ENCODE data around the gene STRN3. TPM values are rescaled to one million over a fixed set of nuclear protein-coding genes. Genes with fewer than 3 reads are reported as not detected.
"Not testable (repeated sequence)": the region's sequence is repeated elsewhere in the genome, so short reads cannot be mapped to it uniquely, and the experiment has no call there.

STRN3 gene
- total RNA-seq, 1 donor from 2014 or later = 42.7 TPM

DNA sequence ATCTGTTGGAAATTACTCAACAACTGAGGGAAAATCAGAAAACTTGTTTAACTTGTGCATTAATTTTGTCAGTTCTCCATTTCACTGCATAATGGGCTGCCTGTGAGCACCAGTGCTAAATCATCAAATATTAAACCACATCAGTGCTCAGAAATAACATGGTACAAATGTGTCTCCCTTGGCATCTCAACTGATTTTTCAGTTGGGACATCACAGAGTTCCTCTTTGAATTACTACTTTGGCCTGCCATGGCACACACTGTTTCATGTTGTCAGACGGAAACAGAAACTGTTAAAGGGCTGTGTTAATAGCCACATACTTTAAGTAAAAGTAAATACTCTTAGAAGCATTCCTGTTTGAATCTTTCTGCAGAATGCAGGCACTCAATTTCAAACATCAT lies 42.1 kb upstream of the STRN3 start:
- no peak overlapping the region for H3K27ac Mint-ChIP-seq (ENCODE audit: unreplicated experiment)
- no peaks in the 10 kb centered on the region for H3K9me3 Mint-ChIP-seq (ENCODE audit: unreplicated experiment)
- peaks cover 7% of the 10 kb centered on the region for H3K36me3 Mint-ChIP-seq (ENCODE audit: low read depth, unreplicated experiment)
- DNase-seq (ENCODE audit: low spot score) = no peak
- H3K4me1 Mint-ChIP-seq (ENCODE audit: unreplicated experiment) = no peaks in the 10 kb centered on the region
- H3K27me3 Mint-ChIP-seq (ENCODE audit: unreplicated experiment) = no peaks in the 10 kb centered on the region
- H3K4me3 Mint-ChIP-seq (ENCODE audit: unreplicated experiment) = no peak overlapping the region
- TF ChIP-seq, protein P1, sequence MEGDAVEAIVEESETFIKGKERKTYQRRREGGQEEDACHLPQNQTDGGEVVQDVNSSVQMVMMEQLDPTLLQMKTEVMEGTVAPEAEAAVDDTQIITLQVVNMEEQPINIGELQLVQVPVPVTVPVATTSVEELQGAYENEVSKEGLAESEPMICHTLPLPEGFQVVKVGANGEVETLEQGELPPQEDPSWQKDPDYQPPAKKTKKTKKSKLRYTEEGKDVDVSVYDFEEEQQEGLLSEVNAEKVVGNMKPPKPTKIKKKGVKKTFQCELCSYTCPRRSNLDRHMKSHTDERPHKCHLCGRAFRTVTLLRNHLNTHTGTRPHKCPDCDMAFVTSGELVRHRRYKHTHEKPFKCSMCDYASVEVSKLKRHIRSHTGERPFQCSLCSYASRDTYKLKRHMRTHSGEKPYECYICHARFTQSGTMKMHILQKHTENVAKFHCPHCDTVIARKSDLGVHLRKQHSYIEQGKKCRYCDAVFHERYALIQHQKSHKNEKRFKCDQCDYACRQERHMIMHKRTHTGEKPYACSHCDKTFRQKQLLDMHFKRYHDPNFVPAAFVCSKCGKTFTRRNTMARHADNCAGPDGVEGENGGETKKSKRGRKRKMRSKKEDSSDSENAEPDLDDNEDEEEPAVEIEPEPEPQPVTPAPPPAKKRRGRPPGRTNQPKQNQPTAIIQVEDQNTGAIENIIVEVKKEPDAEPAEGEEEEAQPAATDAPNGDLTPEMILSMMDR (IDR thresholded peaks at IDR 0.05; ENCODE audit: unreplicated experiment) = no peak

DNA sequence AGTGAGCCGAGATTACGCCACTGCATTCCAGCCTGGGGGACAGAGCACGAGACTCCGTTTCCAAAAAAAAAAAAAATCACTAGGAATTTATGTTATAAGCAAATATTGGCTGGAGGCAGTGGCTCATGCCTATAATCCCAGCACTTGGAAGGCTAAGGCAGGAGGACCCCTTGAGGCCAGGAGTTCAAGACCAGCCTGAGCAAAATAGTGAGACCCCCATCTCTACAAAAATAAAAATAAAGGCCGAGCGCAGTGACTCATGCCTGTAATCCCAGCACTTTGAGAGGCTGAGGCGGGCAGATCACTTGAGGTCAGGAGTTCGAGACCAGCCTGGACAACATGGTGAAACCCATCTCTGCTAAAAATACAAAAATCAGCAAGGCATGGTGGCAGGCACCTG lies 36.7 kb upstream of the STRN3 start:
- not testable (repeated sequence) for H3K4me3 Mint-ChIP-seq (ENCODE audit: unreplicated experiment); H3K36me3 Mint-ChIP-seq (ENCODE audit: low read depth, unreplicated experiment); H3K9me3 Mint-ChIP-seq (ENCODE audit: unreplicated experiment); H3K27me3 Mint-ChIP-seq (ENCODE audit: unreplicated experiment); H3K27ac Mint-ChIP-seq (ENCODE audit: unreplicated experiment); DNase-seq (ENCODE audit: low spot score)
- peaks cover 10% of the 10 kb centered on the region for H3K4me1 Mint-ChIP-seq (ENCODE audit: unreplicated experiment)

DNA sequence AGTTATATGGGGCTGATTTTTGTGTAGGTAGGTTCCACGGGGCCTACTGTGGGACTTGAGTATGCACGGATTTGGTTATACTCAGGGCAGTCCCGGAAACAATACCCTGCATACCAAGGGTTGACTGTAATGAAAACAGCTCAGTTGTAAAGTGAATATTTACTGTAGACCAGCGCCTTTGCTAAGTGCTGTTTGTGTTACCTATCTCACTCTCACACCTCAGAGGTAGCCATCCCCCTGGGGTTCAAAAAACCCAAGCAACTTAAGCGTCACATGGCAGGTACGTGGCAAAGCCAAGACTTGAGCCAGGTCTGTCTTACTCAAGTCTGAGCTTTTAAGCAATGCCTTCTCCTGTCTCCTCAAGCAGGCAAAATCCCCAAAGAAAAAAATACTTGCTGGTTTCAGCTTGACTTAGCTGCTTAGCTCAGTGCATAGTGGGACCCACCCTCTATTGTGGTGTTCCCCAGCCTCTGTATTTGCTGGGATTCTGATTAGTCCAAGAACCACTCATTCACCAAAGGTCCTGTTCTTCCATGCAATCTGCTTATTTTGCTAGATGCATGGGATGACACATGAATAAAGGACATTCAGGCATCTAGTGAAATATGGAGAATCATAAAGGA lies 34.2 kb upstream of the STRN3 start:
- DNase-seq (ENCODE audit: low spot score) = no peak
- H3K4me1 Mint-ChIP-seq (ENCODE audit: unreplicated experiment) = peaks cover 10% of the 10 kb centered on the region
- no peak overlapping the region for H3K27ac Mint-ChIP-seq (ENCODE audit: unreplicated experiment)
- no peaks in the 10 kb centered on the region for H3K27me3 Mint-ChIP-seq (ENCODE audit: unreplicated experiment)
- peaks cover 3% of the 10 kb centered on the region for H3K36me3 Mint-ChIP-seq (ENCODE audit: low read depth, unreplicated experiment)
- H3K4me3 Mint-ChIP-seq (ENCODE audit: unreplicated experiment) = no peak overlapping the region
- no peaks in the 10 kb centered on the region for H3K9me3 Mint-ChIP-seq (ENCODE audit: unreplicated experiment)
- TF ChIP-seq, protein P1 (IDR thresholded peaks at IDR 0.05; ENCODE audit: unreplicated experiment) = no peak

DNA sequence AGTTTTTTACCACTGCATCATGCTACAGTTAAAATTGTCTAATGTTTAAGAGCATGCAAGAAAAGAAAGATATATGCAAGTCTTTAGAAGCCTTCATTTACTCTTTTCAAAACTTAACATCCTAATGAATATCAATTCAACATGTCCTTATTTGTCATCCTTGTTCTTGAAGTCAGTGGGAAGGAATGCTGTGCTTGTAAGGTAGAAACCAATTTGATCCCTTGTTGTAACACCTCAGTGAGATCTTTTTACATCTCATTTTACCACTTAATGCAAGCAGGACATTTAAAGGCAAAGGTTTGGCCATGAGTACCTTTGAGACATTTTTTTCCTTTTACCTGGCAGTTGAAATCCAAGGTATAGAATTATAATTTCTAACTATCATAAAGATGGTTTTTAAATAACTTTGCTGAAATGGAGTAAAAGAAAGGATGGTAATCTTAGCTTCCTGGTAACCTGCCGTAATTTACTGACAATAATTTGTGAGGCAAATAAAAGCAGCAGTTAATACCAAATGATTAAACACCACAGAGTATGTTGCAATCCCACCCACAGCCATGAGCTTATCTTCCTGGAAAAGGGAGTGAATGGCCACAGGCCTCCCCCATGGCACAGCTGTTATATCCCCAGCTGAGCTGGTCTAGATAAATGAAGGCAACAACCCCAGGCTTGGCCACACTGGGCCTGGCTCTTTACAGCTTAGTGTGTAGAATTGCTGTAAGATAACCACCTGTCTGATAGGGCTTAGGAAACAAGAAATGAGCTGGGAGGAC lies 33.2 kb upstream of the STRN3 start:
- Mint-ChIP-seq H3K9me3 (ENCODE audit: unreplicated experiment) (no peaks in the 10 kb centered on the region), H3K4me3 (ENCODE audit: unreplicated experiment) (no peak overlapping the region), H3K4me1 (ENCODE audit: unreplicated experiment) (peaks cover 10% of the 10 kb centered on the region), H3K36me3 (ENCODE audit: low read depth, unreplicated experiment) (peaks cover 3% of the 10 kb centered on the region), H3K27ac (ENCODE audit: unreplicated experiment) (no peak overlapping the region), H3K27me3 (ENCODE audit: unreplicated experiment) (no peaks in the 10 kb centered on the region)
- TF ChIP-seq, protein P1 (IDR thresholded peaks at IDR 0.05; ENCODE audit: unreplicated experiment) = no peak
- DNase-seq (ENCODE audit: low spot score) = no peak

DNA sequence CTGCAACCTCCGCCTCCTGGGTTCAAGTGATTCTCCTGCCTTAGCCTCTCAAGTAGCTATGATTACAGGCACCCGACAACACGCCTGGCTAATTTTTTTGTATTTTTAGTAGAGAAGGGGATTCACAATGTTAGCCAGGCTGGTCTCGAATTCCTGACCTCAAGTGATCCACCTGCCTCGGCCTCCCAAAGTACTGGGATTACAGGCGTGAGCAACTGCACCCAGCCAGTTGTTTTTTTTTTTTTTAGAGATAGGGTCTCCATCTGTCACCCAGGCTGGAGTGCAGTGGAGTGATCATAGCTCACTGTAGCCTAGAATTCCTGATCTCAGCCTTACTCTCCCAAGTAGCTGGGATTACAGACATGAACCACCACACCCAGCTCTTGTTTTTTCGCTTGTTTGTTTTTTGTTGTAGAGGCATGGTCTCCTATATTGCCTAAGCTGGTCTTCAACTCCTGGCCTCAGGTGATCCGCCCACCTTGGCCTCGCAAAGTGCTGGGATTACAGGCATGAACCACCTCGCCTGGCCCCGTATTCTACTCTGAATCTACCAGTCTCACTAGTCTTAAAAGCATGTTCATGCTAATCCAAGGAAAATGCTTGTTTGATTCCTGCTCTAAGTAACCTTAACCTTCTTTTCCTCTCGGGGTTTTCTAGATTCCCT lies 31.7 kb upstream of the STRN3 start:
- Mint-ChIP-seq H3K4me1 (ENCODE audit: unreplicated experiment) (peaks cover 10% of the 10 kb centered on the region), H3K27ac (ENCODE audit: unreplicated experiment) (no peak overlapping the region), H3K27me3 (ENCODE audit: unreplicated experiment) (peaks cover 2% of the 10 kb centered on the region), H3K9me3 (ENCODE audit: unreplicated experiment) (no peaks in the 10 kb centered on the region), H3K36me3 (ENCODE audit: low read depth, unreplicated experiment) (peaks cover 3% of the 10 kb centered on the region), H3K4me3 (ENCODE audit: unreplicated experiment) (no peak overlapping the region)
- TF ChIP-seq, protein P1 (IDR thresholded peaks at IDR 0.05; ENCODE audit: unreplicated experiment) = no peak
- no peak for DNase-seq (ENCODE audit: low spot score)
